Ovary (tissue), 3 donors: ENCODE results near the gene CCDC97.

Experiments used
- EP300 ChIP-seq: sonication (generic); formaldehyde crosslinking; IDR thresholded peaks from one replicate; pipeline ENCODE4 v1.6.1; 2017; ENCODE audit warnings: antibody characterized with exemption
- POLR2A ChIP-seq: fragments of 450-650 bp; IDR thresholded peaks from one replicate; pipeline ENCODE4 v1.6.1; 2017; ENCODE audit warnings: antibody characterized with exemption, mild to moderate bottlenecking, moderate library complexity
- TF ChIP-seq, protein P1 (sequence below), 3 donors: fragments of 450-650 bp in 2 of 3; fragments of 200-600 bp in 1 of 3; IDR thresholded peaks; one replicate each; pipeline versions ENCODE4 v1.5.1 to v1.8.0; 2016 to 2022; ENCODE audit warnings: antibody characterized with exemption in 3 of 3, mild to moderate bottlenecking in 1 of 3
- donor health status: DM: no; HTN: no; CAD: no.

- TF ChIP-seq, protein P1, sequence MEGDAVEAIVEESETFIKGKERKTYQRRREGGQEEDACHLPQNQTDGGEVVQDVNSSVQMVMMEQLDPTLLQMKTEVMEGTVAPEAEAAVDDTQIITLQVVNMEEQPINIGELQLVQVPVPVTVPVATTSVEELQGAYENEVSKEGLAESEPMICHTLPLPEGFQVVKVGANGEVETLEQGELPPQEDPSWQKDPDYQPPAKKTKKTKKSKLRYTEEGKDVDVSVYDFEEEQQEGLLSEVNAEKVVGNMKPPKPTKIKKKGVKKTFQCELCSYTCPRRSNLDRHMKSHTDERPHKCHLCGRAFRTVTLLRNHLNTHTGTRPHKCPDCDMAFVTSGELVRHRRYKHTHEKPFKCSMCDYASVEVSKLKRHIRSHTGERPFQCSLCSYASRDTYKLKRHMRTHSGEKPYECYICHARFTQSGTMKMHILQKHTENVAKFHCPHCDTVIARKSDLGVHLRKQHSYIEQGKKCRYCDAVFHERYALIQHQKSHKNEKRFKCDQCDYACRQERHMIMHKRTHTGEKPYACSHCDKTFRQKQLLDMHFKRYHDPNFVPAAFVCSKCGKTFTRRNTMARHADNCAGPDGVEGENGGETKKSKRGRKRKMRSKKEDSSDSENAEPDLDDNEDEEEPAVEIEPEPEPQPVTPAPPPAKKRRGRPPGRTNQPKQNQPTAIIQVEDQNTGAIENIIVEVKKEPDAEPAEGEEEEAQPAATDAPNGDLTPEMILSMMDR (IDR thresholded peaks at IDR 0.05) = no peak
- TF ChIP-seq EP300 (no peak), POLR2A (no peak)
Measured at GRCh38 chr19:41294393-41294792, 15.6 kb upstream of the CCDC97 start.
